Skeletal muscle tissue (tissue), 4 donors: ENCODE data around the gene CLASP1. TPM values are rescaled to one million over a fixed set of nuclear protein-coding genes. Genes with fewer than 3 reads are reported as not detected.

Source experiments
- H3K27ac ChIP-seq: one replicate; pipeline ENCODE4 v1.7.0; 2013; ENCODE audit warnings: mild to moderate bottlenecking, low read depth, low read length, inconsistent platforms
- H3K27me3 ChIP-seq, 3 donors: one replicate each; pipeline ENCODE4 v1.7.0; 2013; ENCODE audit warnings: low read length in 3 of 3; ENCODE audit not compliant: control insufficient read depth in 3 of 3, insufficient read depth in 3 of 3
- H3K36me3 ChIP-seq, 3 donors: one replicate each; pipeline ENCODE4 v1.7.0; 2013; ENCODE audit warnings: low read length in 3 of 3; ENCODE audit not compliant: control insufficient read depth in 3 of 3, insufficient read depth in 3 of 3
- H3K4me1 ChIP-seq, 3 donors: one replicate each; pipeline ENCODE4 v1.7.0; 2013; ENCODE audit warnings: low read length in 3 of 3, mild to moderate bottlenecking in 3 of 3; ENCODE audit not compliant: control insufficient read depth in 3 of 3, insufficient read depth in 3 of 3
- H3K4me3 ChIP-seq, 3 donors: one replicate each; pipeline ENCODE4 v1.7.0; 2013; ENCODE audit warnings: low read length in 3 of 3
- H3K9ac ChIP-seq, 3 donors: one replicate each; pipeline ENCODE4 v1.7.0; 2013; ENCODE audit warnings: low read length in 3 of 3, mild to moderate bottlenecking in 3 of 3, moderate library complexity in 2 of 3, low read depth in 1 of 3
- H3K9me3 ChIP-seq, 3 donors: one replicate each; pipeline ENCODE4 v1.7.0; 2013; ENCODE audit warnings: low read length in 3 of 3; ENCODE audit not compliant: control insufficient read depth in 3 of 3
- total RNA-seq: library from RNA; depleted of rRNA; stranded (reverse); fragments of >200 nt; gene quantifications from one replicate; pipeline ENCODE4 v1.2.3, GENCODE V29; 2014
- donor health status: Osteomylitis.

The CLASP1 gene
- total RNA-seq, 1 donor from 2014 or later, result 74.1 TPM

- Histone ChIP-seq H3K4me1 (peaks cover 13 to 35% (median 28%) of the 10 kb centered on the region in 3 donors), H3K9ac (no peak overlapping the region), H3K27me3 (no peaks in the 10 kb centered on the region), H3K36me3 (peaks cover 38 to 56% (median 51%) of the 10 kb centered on the region in 3 donors), H3K9me3 (no peaks in the 10 kb centered on the region), H3K4me3 (no peak overlapping the region), H3K27ac (no peak overlapping the region)
Observed at GRCh38 chr2:121359170-121359569, 290.1 kb downstream of the CLASP1 start.

DNA sequence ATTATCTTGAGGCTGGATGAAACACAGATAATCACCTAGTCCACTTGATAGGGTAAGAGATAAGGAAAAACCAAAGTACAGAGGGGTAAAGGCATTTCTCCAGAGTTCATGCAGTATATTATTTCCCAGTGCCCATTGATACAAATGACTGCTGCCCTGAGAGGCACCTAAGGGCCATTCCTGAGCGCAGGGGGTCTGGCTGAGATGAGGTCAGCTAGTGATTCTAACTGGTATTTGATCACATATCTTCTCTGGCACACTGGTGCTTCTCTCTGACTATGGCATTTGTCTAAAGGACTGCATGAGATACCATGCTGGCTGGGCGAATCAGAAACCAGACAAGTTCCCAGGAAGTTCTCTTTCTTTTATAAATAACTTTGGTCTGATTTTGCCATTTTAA, 291.0 kb downstream of the CLASP1 start:
- peaks cover 43 to 57% (median 54%) of the 10 kb centered on the region in 3 donors for H3K36me3 ChIP-seq
- no peaks in the 10 kb centered on the region for H3K9me3 ChIP-seq
- no peak overlapping the region for H3K27ac ChIP-seq

GRCh38 chr2:121356058-121356640, 293.1 kb downstream of the CLASP1 start:
- Histone ChIP-seq H3K36me3 (peaks cover 38 to 56% (median 53%) of the 10 kb centered on the region in 3 donors), H3K9ac (peak overlapping the region in 1 of 3 donors; percentile 46), H3K27ac (no peak overlapping the region), H3K4me1 (peaks cover 10 to 20% (median 17%) of the 10 kb centered on the region in 3 donors), H3K9me3 (no peaks in the 10 kb centered on the region), H3K4me3 (no peak overlapping the region), H3K27me3 (no peaks in the 10 kb centered on the region)

More for the DNA sequence above, 291.0 kb downstream of the CLASP1 start:
- Histone ChIP-seq H3K4me1 (peaks cover 13 to 30% (median 25%) of the 10 kb centered on the region in 3 donors), H3K4me3 (no peak overlapping the region), H3K9ac (no peak overlapping the region), H3K27me3 (no peaks in the 10 kb centered on the region)

DNA sequence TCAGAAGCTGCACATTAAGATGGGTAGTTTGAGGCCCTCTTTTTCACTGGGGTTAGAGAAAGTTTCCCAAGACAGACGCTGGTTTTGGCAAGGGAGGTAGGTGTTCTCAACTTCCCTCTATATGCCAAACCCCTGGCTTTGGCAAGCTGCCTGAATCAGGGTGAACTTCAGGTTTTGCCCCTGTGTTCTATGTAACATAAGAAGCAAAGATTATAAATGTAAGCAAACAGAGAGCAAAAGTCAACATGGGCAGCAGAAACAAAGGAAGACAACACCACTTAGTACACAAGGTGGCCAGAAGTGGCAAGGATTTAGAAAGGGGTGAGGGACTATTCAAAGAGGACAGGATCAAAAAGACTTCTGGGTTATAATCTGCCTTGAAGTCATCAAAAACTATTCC, 293.8 kb downstream of the CLASP1 start:
- Histone ChIP-seq H3K9me3 (no peaks in the 10 kb centered on the region), H3K27ac (no peak overlapping the region), H3K9ac (peak overlapping the region in 1 of 3 donors; percentile 46), H3K4me3 (no peak overlapping the region), H3K4me1 (peaks cover 6 to 22% (median 19%) of the 10 kb centered on the region in 3 donors), H3K27me3 (no peaks in the 10 kb centered on the region), H3K36me3 (peaks cover 41 to 63% (median 58%) of the 10 kb centered on the region in 3 donors)

GRCh38 chr2:121351521-121352318, 297.5 kb downstream of the CLASP1 start:
- Histone ChIP-seq H3K9me3 (no peaks in the 10 kb centered on the region), H3K27me3 (no peaks in the 10 kb centered on the region), H3K9ac (no peak overlapping the region), H3K4me3 (no peak overlapping the region), H3K27ac (no peak overlapping the region), H3K4me1 (peaks cover 8 to 37% (median 32%) of the 10 kb centered on the region in 3 donors), H3K36me3 (peaks cover 57 to 77% (median 75%) of the 10 kb centered on the region in 3 donors)

DNA sequence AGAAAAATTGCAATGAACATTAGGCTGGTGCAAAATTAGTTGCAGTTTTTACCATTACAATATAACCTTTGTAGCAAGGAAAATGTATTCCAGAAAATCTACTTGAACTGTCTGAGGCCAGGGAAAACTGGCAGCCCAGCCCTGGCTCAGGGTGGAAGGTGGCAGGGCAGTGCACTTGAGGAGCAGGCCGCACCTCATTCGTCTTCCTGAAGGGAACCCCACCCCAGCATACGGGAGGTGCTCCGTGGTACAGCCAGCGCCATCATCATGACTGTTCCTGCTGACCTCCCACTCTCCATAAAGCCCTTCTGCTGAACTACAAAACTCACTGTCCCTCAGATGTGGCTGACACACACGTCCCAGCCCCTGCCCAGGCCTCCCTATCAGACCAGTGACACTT, 298.4 kb downstream of the CLASP1 start:
- Histone ChIP-seq H3K9ac (no peak overlapping the region), H3K27me3 (no peaks in the 10 kb centered on the region), H3K27ac (peak overlapping the region; percentile 68), H3K4me3 (no peak overlapping the region), H3K36me3 (peaks cover 63 to 85% (median 78%) of the 10 kb centered on the region in 3 donors), H3K9me3 (no peaks in the 10 kb centered on the region), H3K4me1 (peaks cover 8 to 41% (median 28%) of the 10 kb centered on the region in 3 donors)

DNA sequence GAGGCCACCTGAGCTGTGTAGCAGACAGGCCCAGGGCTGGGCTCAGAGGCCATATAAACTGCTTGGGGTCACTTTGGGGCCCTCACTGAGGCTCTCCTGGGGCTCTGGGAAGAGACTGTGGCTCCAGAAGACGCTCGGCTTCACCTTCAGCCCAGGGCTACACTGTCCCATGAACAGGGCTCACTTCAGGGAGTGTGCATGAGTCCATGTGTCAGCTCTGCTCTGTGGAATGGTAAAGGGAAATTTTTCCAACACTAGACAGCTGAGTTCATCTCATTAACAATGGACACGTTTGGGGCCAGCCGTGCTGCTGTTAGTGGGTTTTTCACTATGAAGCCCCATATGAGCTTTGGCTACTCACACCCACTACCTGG, 298.9 kb downstream of the CLASP1 start:
- Histone ChIP-seq H3K9ac (no peak overlapping the region), H3K4me3 (no peak overlapping the region), H3K27ac (peak overlapping the region; percentile 68), H3K9me3 (no peaks in the 10 kb centered on the region), H3K27me3 (no peaks in the 10 kb centered on the region), H3K36me3 (peaks cover 67 to 88% (median 83%) of the 10 kb centered on the region in 3 donors), H3K4me1 (peaks cover 5 to 39% (median 23%) of the 10 kb centered on the region in 3 donors)

GRCh38 chr2:121349721-121350401, 299.4 kb downstream of the CLASP1 start:
- no peaks in the 10 kb centered on the region for H3K27me3 ChIP-seq
- no peaks in the 10 kb centered on the region for H3K9me3 ChIP-seq
- H3K27ac ChIP-seq, result peak overlapping the region; percentile 68
- peaks cover 4 to 38% (median 23%) of the 10 kb centered on the region in 3 donors for H3K4me1 ChIP-seq
- H3K4me3 ChIP-seq, result no peak overlapping the region
- peaks cover 68 to 91% (median 86%) of the 10 kb centered on the region in 3 donors for H3K36me3 ChIP-seq
- H3K9ac ChIP-seq, result no peak overlapping the region

DNA sequence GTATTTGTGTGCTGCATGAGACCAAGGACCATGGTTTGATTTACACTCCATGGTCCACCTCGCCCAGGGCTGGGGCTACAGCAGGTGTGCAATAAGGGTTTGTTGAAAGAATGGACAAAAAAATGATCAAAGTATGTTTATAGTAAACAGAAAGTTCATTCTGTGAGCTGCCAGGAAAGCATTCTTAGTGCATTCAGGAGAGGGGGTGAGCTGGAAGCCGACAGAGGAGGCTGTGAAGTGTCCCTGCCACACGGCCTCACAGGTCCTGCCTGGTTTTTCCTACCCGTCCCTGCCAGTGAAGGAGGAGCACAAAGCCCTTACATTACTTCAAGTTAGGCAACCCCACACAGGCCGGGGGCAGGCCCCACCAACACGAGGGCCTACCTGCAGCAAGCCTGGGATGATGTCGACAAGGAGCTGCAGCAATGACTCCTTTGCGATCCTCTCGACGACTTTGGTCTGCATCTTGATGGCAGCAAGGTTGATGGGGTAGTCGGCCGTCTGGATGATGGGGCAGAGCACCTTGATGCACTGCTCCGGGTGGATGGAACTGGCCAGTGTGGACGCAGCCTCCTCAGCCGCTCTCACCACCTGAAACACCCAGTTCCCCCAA, 301.0 kb downstream of the CLASP1 start:
- H3K36me3 ChIP-seq, result peaks cover 55 to 77% (median 75%) of the 10 kb centered on the region in 3 donors
- no peak overlapping the region for H3K27ac ChIP-seq
- no peak overlapping the region for H3K4me3 ChIP-seq

More for the DNA sequence above, 301.0 kb downstream of the CLASP1 start:
- no peaks in the 10 kb centered on the region for H3K27me3 ChIP-seq
- peaks cover 4 to 36% (median 20%) of the 10 kb centered on the region in 3 donors for H3K4me1 ChIP-seq
- peak overlapping the region in 1 of 3 donors; percentile 54 for H3K9ac ChIP-seq
- no peaks in the 10 kb centered on the region for H3K9me3 ChIP-seq
